Measurements from ENCODE around the gene HAO2.
"Not testable (repeated sequence)": the region's sequence is repeated elsewhere in the genome, so short reads cannot be mapped to it uniquely, and the experiment has no call there.

HAO2 gene

GRCh38 chr1:119374208-119374874, 5.8 kb downstream of the HAO2 start:
- Histone ChIP-seq H3K27me3 (ENCODE audit: insufficient read depth, low read depth, severe bottlenecking) (peaks cover 14% of the 10 kb centered on the region), H3K4me3 (ENCODE audit: low read depth, low read length) (no peak overlapping the region), H3K9me3 (ENCODE audit: severe bottlenecking) (no peaks in the 10 kb centered on the region), H3K27ac (no peak overlapping the region), H3K36me3 (no peaks in the 10 kb centered on the region)
- no peak for DNase-seq
- no peak for TF ChIP-seq CTCF (IDR thresholded peaks at IDR 0.05; ENCODE audit: low read depth, low read length)

- H3K27ac ChIP-seq = no peak overlapping the region
- peaks cover 17% of the 10 kb centered on the region for H3K27me3 ChIP-seq (ENCODE audit: insufficient read depth, low read depth, severe bottlenecking)
- no peak for DNase-seq
- no peaks in the 10 kb centered on the region for H3K36me3 ChIP-seq
- TF ChIP-seq CTCF (IDR thresholded peaks at IDR 0.05; ENCODE audit: low read depth, low read length) = no peak
- H3K4me3 ChIP-seq (ENCODE audit: low read depth, low read length) = no peak overlapping the region
- no peaks in the 10 kb centered on the region for H3K9me3 ChIP-seq (ENCODE audit: severe bottlenecking)
Measured at GRCh38 chr1:119375366-119375765, 6.8 kb downstream of the HAO2 start.

GRCh38 chr1:119376594-119376993, 8.0 kb downstream of the HAO2 start:
- H3K27ac ChIP-seq = no peak overlapping the region
- no peak for TF ChIP-seq CTCF (IDR thresholded peaks at IDR 0.05; ENCODE audit: low read depth, low read length)

GRCh38 chr1:119377594-119377993, 9.0 kb downstream of the HAO2 start:
- H3K4me3 ChIP-seq (ENCODE audit: low read depth, low read length); H3K27ac ChIP-seq; H3K9me3 ChIP-seq (ENCODE audit: severe bottlenecking); H3K36me3 ChIP-seq; DNase-seq: not testable (repeated sequence)
- H3K27me3 ChIP-seq (ENCODE audit: insufficient read depth, low read depth, severe bottlenecking) = peaks cover 17% of the 10 kb centered on the region

More at GRCh38 chr1:119376594-119376993, 8.0 kb downstream of the HAO2 start:
- Histone ChIP-seq H3K4me3 (ENCODE audit: low read depth, low read length) (no peak overlapping the region), H3K36me3 (no peaks in the 10 kb centered on the region), H3K27me3 (ENCODE audit: insufficient read depth, low read depth, severe bottlenecking) (peaks cover 17% of the 10 kb centered on the region), H3K9me3 (ENCODE audit: severe bottlenecking) (no peaks in the 10 kb centered on the region)
- DNase-seq = no peak

- Histone ChIP-seq H3K4me3 (ENCODE audit: low read depth, low read length) (no peak overlapping the region), H3K36me3 (no peaks in the 10 kb centered on the region), H3K27ac (no peak overlapping the region), H3K9me3 (ENCODE audit: severe bottlenecking) (no peaks in the 10 kb centered on the region), H3K27me3 (ENCODE audit: insufficient read depth, low read depth, severe bottlenecking) (peaks cover 8% of the 10 kb centered on the region)
- no peak for DNase-seq
- TF ChIP-seq CTCF (IDR thresholded peaks at IDR 0.05; ENCODE audit: low read depth, low read length) = no peak
Measured at GRCh38 chr1:119379117-119379516, 10.5 kb downstream of the HAO2 start.

- H3K36me3 ChIP-seq = no peaks in the 10 kb centered on the region
- no peak overlapping the region for H3K4me3 ChIP-seq (ENCODE audit: low read depth, low read length)
- TF ChIP-seq CTCF (IDR thresholded peaks at IDR 0.05; ENCODE audit: low read depth, low read length) = no peak
- H3K27ac ChIP-seq = no peak overlapping the region
- DNase-seq = no peak
- H3K9me3 ChIP-seq (ENCODE audit: severe bottlenecking) = no peaks in the 10 kb centered on the region
- H3K27me3 ChIP-seq (ENCODE audit: insufficient read depth, low read depth, severe bottlenecking) = peaks cover 6% of the 10 kb centered on the region
Measured at GRCh38 chr1:119380304-119380703, 11.7 kb downstream of the HAO2 start.

All from WERI-Rb-1 (cell line).